Esophagus muscularis mucosa (tissue), 4 donors: Measurements from ENCODE around the gene CYB5R3. TPM values are rescaled to one million over a fixed set of nuclear protein-coding genes. Genes with fewer than 3 reads are reported as not detected.
A peak's percentile ranks its signal among the peaks of the same experiment; 100 is the strongest.

Experiments used
- DNase-seq: peaks from one replicate; pipeline ENCODE4 v3.0.0-alpha.2; 2017; ENCODE audit errors: extremely low spot score
- H3K27ac ChIP-seq, 4 donors: fragments of 200-600 bp; sonication (generic); replicated peaks in 1 of 4; 1 replicate in 3 of 4; 2 replicates in 1 of 4; pipeline ENCODE4 v1.5.1; 2016 to 2019; ENCODE audit warnings: mild to moderate bottlenecking in 1 of 4
- H3K27me3 ChIP-seq, 4 donors: fragments of 200-600 bp; sonication (generic); one replicate each; pipeline versions ENCODE4 v1.5.1 to v1.6.0; 2016 to 2019
- H3K36me3 ChIP-seq, 4 donors: fragments of 200-600 bp; sonication (generic); one replicate each; pipeline ENCODE4 v1.5.1; 2016 to 2019
- H3K4me1 ChIP-seq, 4 donors: fragments of 200-600 bp; sonication (generic); one replicate each; pipeline ENCODE4 v1.5.1; 2016 to 2019
- H3K4me3 ChIP-seq, 4 donors: fragments of 200-600 bp; sonication (generic); 1 replicate in 2 of 4; 2 replicates in 2 of 4; pipeline ENCODE4 v1.5.1; 2016 to 2019; ENCODE audit warnings: mild to moderate bottlenecking in 4 of 4, moderate library complexity in 1 of 4
- H3K9me3 ChIP-seq, 4 donors: fragments of 200-600 bp; sonication (generic); 1 replicate in 3 of 4; 2 replicates in 1 of 4; pipeline ENCODE4 v1.5.1; 2016 to 2019
- CTCF ChIP-seq, 3 experiments: fragments of 200-600 bp in 2 of 3; fragments of 450-650 bp in 1 of 3; sonication (generic) in 2 of 3; IDR thresholded peaks; one replicate each; pipeline ENCODE4 v1.5.1; 2017 to 2019; ENCODE audit warnings: antibody characterized with exemption in 3 of 3, mild to moderate bottlenecking in 2 of 3, moderate library complexity in 1 of 3
- EP300 ChIP-seq: sonication (generic); formaldehyde crosslinking; IDR thresholded peaks from one replicate; pipeline ENCODE4 v1.6.1; 2017; ENCODE audit warnings: antibody characterized with exemption
- POLR2A ChIP-seq: fragments of 450-650 bp; IDR thresholded peaks from one replicate; pipeline ENCODE4 v1.6.1; 2017; ENCODE audit warnings: antibody characterized with exemption, moderate library complexity, mild to moderate bottlenecking, low read depth
- POLR2AphosphoS5 ChIP-seq, 2 donors: sonication (generic); formaldehyde crosslinking; IDR thresholded peaks; one replicate each; pipeline ENCODE4 v1.6.1; 2017; ENCODE audit warnings: antibody characterized with exemption in 2 of 2
- WGBS: methylation state at CpG from one replicate; pipeline ENCODE4 v1.1.5; 2018; 5-methylcytosine and 5-hydroxymethylcytosine counted together
- intact Hi-C: fragments of 100-400 bp; cut with DNase I; formaldehyde crosslinking; loops from one replicate; pipeline ENCODE4 v1.15.1; 2023
- total RNA-seq, 4 donors: library from RNA; depleted of rRNA; stranded (reverse); fragments of >200 nt; gene quantifications; one replicate each; pipeline versions ENCODE4 v1.1.0 to v1.2.1, GENCODE V29; 2016

The CYB5R3 gene
- total RNA-seq, 4 donors from 2014 or later = 154 to 287 (median 221) TPM

GRCh38 chr22:42612336-42612735 lies 36.9 kb downstream of the CYB5R3 start:
- Histone ChIP-seq H3K27ac (peak overlapping the region; percentile 95 to 98 (median 96)), H3K4me3 (peak overlapping the region; percentile 74 to 95 (median 83)), H3K9me3 (no peaks in the 10 kb centered on the region), H3K36me3 (peaks cover 0 to 22% (median 12%) of the 10 kb centered on the region in 4 donors), H3K4me1 (peaks cover 64 to 88% (median 86%) of the 10 kb centered on the region in 4 donors), H3K27me3 (no peaks in the 10 kb centered on the region)
- no peak for DNase-seq
- intact Hi-C loops = no loop called here
- WGBS = 58% methylated on average over 11 of the region's 11 CpGs
- TF ChIP-seq CTCF (IDR thresholded peaks at IDR 0.05) = no peak
- no peak for TF ChIP-seq POLR2A
- TF ChIP-seq EP300 = no peak
- no peak for TF ChIP-seq POLR2AphosphoS5 (IDR thresholded peaks at IDR 0.05)

GRCh38 chr22:42611051-42611450 lies 38.1 kb downstream of the CYB5R3 start:
- no peaks in the 10 kb centered on the region for H3K9me3 ChIP-seq
- peaks cover 0 to 26% (median 17%) of the 10 kb centered on the region in 4 donors for H3K36me3 ChIP-seq
- TF ChIP-seq POLR2AphosphoS5 (IDR thresholded peaks at IDR 0.05) = no peak
- TF ChIP-seq POLR2A = no peak
- TF ChIP-seq EP300 = no peak
- no peak for TF ChIP-seq CTCF (IDR thresholded peaks at IDR 0.05)
- H3K27ac ChIP-seq = peak overlapping the region in 3 of 4 donors; percentile 38 to 74 (median 50)
- no peak overlapping the region for H3K4me3 ChIP-seq
- no peaks in the 10 kb centered on the region for H3K27me3 ChIP-seq
- no peak for DNase-seq
- WGBS = 65% methylated on average over 1 of the region's 1 CpG
- peaks cover 64 to 86% (median 82%) of the 10 kb centered on the region in 4 donors for H3K4me1 ChIP-seq
- intact Hi-C loops = no loop called here

GRCh38 chr22:42610186-42610585 lies 39.0 kb downstream of the CYB5R3 start:
- DNase-seq = no peak
- H3K27me3 ChIP-seq = no peaks in the 10 kb centered on the region
- peak overlapping the region; percentile 38 to 74 (median 58) for H3K27ac ChIP-seq
- intact Hi-C loops = no loop called here
- no peaks in the 10 kb centered on the region for H3K9me3 ChIP-seq
- 42% methylated on average over 5 of the region's 5 CpGs for WGBS
- TF ChIP-seq CTCF (IDR thresholded peaks at IDR 0.05) = no peak
- no peak for TF ChIP-seq POLR2A
- TF ChIP-seq EP300 = no peak
- no peak for TF ChIP-seq POLR2AphosphoS5 (IDR thresholded peaks at IDR 0.05)
- H3K36me3 ChIP-seq = peaks cover 0 to 31% (median 21%) of the 10 kb centered on the region in 4 donors
- no peak overlapping the region for H3K4me3 ChIP-seq
- H3K4me1 ChIP-seq = peaks cover 62 to 83% (median 79%) of the 10 kb centered on the region in 4 donors

- 47% methylated on average over 11 of the region's 11 CpGs for WGBS
- H3K27me3 ChIP-seq = no peaks in the 10 kb centered on the region
- peaks cover 75 to 91% (median 89%) of the 10 kb centered on the region in 4 donors for H3K4me1 ChIP-seq
- H3K9me3 ChIP-seq = no peaks in the 10 kb centered on the region
- peak overlapping the region in 3 of 4 donors; percentile 10 to 34 (median 19) for H3K4me3 ChIP-seq
- TF ChIP-seq POLR2A (no peak), EP300 (no peak), CTCF (IDR thresholded peaks at IDR 0.05) (no peak), POLR2AphosphoS5 (IDR thresholded peaks at IDR 0.05) (no peak)
- intact Hi-C loops = no loop called here
- H3K36me3 ChIP-seq = peaks cover 0 to 35% (median 21%) of the 10 kb centered on the region in 4 donors
- DNase-seq = no peak
- peak overlapping the region; percentile 38 to 74 (median 58) for H3K27ac ChIP-seq
These were observed 40.3 kb downstream of the CYB5R3 start for GRCh38 chr22:42608823-42609361.
